ENCODE measurements around the gene RBM17. TPM values are rescaled to one million over a fixed set of nuclear protein-coding genes. Genes with fewer than 3 reads are reported as not detected.

Gene RBM17
- total and polyA plus RNA-seq, 2 of the 13 experiments (the other 11 are each of a cell fraction or from before 2014, with no cell fraction given), result 30.7 to 77.5 TPM

DNA sequence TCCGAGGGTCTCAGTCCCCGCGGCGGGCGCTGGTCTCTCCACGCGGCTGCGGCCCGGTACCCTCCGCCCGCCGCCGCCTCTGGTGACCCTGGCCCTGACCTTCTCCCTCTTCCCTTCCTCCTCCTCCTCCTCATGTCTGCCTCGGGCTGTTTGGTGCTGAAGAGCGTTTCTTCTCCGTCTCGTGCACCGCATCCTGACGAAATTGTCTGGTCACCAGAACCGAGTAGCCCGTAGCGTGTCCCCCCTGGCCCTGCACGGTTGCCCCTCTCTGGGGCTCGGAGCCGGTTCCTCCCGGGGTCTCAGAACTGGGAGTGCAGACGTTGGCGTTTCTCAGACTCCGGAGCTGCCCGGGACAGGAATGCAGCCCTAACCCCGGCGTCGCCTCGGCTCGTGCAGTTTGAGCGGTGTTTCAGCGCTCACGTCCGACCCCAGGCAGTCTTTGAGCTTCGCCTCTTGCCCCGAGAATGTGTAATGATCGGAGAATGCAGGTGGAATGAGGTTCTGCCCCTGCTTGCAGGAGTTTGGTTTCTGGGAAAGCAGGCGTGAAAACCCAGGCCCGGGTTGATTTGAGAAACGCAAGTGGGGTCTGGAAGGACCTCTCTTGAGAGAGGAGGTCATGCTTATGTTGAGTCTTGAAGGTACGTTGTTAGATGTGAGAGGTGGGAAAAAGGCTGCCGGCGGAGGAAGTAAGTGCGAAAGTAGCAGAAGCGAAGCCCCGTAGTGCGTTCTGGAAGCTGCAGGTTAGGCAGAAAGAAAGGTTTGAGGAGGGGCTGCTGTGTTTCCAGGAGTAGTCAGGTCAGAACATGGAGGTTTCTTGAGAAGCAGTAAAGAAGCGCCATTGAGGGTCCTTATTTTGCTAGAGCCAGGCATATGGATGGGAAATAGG lies 743 bp downstream of the RBM17 start (continued):
- TF ChIP-seq PBX2 (CRISPR knock-in tag; IDR thresholded peaks at IDR 0.05) (no peak), EED (CRISPR knock-in tag; IDR thresholded peaks at IDR 0.05) (no peak), NRL (CRISPR knock-in tag; IDR thresholded peaks at IDR 0.05; ENCODE audit: borderline replicate concordance) (peak; percentile 56; the same call in 1 of the 2 replicates), ZNF772 (CRISPR knock-in tag; IDR thresholded peaks at IDR 0.05) (no peak), REL (CRISPR knock-in tag; conservative IDR thresholded peaks at IDR 0.05) (no peak), MED8 (CRISPR knock-in tag; IDR thresholded peaks at IDR 0.05; ENCODE audit: insufficient replicate concordance) (peak; percentile 29), SRSF1 (optimal IDR thresholded peaks at IDR 0.05; ENCODE audit: low read depth, low read length) (no peak), SAP130 (CRISPR knock-in tag; IDR thresholded peaks at IDR 0.05; ENCODE audit: low read depth) (peak; percentile 27; the same call in 1 of the 2 replicates), DR1 (CRISPR knock-in tag; IDR thresholded peaks at IDR 0.05) (no peak), ZBTB7B (CRISPR knock-in tag; IDR thresholded peaks at IDR 0.05) (no peak), SOX6 (IDR thresholded peaks at IDR 0.05) (no peak), SOX6 (CRISPR knock-in tag; IDR thresholded peaks at IDR 0.05) (peak; percentile 25; the same call in 1 of the 2 replicates), EHMT2 (IDR thresholded peaks at IDR 0.05; ENCODE audit: borderline replicate concordance, low read depth, low read length) (no peak), ZNF597 (CRISPR knock-in tag; IDR thresholded peaks at IDR 0.05) (no peak), NCOR1 (IDR thresholded peaks at IDR 0.05; ENCODE audit: borderline replicate concordance, low read length) (no peak), ASH2L (IDR thresholded peaks at IDR 0.05; ENCODE audit: insufficient read length, low read depth, low read length) (peak; percentile 60)
- TF ChIP-seq, protein P1, sequence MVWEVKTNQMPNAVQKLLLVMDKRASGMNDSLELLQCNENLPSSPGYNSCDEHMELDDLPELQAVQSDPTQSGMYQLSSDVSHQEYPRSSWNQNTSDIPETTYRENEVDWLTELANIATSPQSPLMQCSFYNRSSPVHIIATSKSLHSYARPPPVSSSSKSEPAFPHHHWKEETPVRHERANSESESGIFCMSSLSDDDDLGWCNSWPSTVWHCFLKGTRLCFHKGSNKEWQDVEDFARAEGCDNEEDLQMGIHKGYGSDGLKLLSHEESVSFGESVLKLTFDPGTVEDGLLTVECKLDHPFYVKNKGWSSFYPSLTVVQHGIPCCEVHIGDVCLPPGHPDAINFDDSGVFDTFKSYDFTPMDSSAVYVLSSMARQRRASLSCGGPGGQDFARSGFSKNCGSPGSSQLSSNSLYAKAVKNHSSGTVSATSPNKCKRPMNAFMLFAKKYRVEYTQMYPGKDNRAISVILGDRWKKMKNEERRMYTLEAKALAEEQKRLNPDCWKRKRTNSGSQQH (CRISPR knock-in tag; IDR thresholded peaks at IDR 0.05; ENCODE audit: low read depth), result no peak
- TF ChIP-seq, protein P2, sequence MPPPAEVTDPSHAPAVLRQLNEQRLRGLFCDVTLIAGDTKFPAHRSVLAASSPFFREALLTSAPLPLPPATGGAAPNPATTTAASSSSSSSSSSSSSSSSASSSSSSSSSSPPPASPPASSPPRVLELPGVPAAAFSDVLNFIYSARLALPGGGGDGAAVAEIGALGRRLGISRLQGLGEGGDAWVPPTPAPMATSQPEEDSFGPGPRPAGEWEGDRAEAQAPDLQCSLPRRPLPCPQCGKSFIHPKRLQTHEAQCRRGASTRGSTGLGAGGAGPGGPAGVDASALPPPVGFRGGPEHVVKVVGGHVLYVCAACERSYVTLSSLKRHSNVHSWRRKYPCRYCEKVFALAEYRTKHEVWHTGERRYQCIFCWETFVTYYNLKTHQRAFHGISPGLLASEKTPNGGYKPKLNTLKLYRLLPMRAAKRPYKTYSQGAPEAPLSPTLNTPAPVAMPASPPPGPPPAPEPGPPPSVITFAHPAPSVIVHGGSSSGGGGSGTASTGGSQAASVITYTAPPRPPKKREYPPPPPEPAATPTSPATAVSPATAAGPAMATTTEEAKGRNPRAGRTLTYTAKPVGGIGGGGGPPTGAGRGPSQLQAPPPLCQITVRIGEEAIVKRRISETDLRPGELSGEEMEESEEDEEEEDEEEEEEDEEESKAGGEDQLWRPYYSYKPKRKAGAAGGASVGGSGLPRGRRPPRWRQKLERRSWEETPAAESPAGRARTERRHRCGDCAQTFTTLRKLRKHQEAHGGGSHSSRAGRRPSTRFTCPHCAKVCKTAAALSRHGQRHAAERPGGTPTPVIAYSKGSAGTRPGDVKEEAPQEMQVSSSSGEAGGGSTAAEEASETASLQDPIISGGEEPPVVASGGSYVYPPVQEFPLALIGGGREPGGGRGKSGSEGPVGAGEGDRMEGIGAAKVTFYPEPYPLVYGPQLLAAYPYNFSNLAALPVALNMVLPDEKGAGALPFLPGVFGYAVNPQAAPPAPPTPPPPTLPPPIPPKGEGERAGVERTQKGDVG (CRISPR knock-in tag; IDR thresholded peaks at IDR 0.05; ENCODE audit: borderline replicate concordance), result 0 out of 2 replicates have a peak, but pooled peaks have one; percentile 32
- TF ChIP-seq, protein P3, sequence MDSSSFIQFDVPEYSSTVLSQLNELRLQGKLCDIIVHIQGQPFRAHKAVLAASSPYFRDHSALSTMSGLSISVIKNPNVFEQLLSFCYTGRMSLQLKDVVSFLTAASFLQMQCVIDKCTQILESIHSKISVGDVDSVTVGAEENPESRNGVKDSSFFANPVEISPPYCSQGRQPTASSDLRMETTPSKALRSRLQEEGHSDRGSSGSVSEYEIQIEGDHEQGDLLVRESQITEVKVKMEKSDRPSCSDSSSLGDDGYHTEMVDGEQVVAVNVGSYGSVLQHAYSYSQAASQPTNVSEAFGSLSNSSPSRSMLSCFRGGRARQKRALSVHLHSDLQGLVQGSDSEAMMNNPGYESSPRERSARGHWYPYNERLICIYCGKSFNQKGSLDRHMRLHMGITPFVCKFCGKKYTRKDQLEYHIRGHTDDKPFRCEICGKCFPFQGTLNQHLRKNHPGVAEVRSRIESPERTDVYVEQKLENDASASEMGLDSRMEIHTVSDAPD (CRISPR knock-in tag; IDR thresholded peaks at IDR 0.05), result no peak

All from HepG2 (cell line).